GM18526 (cell line): ENCODE measurements around the gene DEFB125.

Experiments
- POLR2A ChIP-seq: IDR thresholded peaks from 3 replicates; pipeline ENCODE4 v1.6.1; 2011; ENCODE audit not compliant: insufficient read length; ENCODE audit errors: extremely low read depth

The DEFB125 gene

DNA sequence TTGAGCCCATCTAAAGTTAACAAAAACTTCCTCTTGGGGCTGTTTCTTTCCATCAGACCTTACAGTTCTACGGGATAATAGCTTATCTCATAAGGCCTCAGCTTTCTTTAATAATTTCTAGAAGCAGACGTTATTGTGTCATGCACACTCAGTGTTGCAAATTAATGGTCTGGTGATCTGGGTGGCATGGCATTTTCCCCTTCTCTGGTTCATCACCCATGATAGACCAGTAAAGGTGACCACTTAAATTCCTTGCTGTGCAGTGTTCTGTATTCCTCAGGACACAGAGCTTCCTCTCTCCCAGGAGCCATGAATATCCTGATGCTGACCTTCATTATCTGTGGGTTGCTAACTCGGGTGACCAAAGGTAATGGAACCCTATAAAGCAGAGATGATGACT, at the start of gene DEFB125:
DEFB125 (plus strand) TSS at position 272 of the 400 bp plus-strand sequence; CDS start at position 310, 38 bp downstream.
- TF ChIP-seq POLR2A, result no peak

GRCh38 chr20:60035-60918, 27.2 kb upstream of the DEFB125 start:
- no peak for TF ChIP-seq POLR2A

DNA sequence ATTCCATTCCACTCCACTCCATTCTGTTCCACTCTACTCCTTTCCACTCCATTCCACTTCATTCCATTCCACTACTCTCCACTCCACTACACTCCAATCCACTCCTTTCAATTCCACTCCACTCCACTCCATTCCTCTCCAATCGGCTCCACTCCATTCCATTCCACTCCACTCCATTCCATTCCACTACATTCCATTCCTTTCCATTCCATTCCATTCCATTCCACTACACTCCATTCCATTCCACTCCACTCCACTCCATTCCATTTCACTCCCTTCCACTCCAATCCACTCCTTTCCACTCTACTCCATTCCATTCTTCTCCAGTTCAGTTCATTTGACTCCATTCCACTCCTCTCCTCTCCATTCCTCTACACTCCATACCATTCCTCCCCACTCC, 26.2 kb upstream of the DEFB125 start:
- no peak for TF ChIP-seq POLR2A

GRCh38 chr20:61757-62156, 25.7 kb upstream of the DEFB125 start:
- no peak for TF ChIP-seq POLR2A

DNA sequence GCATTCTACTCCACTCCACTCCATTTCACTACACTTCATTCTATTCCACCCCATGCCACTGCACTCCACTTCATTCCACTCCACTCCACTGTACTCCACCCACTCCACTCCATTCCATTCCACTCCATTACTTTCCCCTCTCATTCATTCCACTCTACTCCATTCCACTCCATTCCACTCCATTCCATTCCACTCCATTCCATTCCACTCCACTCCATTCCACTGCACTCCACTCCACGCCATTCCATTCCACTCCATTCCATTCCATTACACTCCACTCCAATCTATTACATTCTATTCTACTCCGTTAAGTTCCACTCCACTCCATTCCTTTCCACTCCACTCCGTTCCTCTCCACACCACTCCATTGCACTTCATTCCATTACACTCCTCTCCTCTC, 25.0 kb upstream of the DEFB125 start:
- no peak for TF ChIP-seq POLR2A

DNA sequence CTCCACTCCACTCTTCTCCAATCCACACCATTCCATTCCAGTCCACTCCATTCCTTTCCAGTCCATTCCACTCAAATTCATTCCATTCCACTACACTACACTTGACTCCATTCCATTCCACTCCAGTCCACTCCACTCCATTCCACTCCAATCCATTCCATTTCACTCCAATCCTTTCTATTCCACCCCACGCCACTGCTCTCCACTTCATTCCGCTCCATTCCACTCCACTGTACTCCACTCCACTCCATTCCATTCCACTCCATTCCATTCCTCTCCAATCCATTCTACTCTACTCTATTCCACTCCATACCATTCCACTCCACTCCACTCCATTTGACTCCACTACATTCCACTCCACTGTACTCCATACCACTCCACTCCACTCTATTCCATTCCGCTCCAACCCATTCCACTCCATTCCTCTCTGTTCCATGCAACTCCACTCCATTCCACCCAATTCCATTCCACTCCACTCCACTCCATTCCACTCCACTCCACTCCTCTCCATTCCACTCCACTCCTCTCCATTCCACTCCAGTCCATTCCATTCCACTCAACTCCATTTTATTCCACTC, 23.4 kb upstream of the DEFB125 start:
- no peak for TF ChIP-seq POLR2A

- TF ChIP-seq POLR2A, result no peak
Observed at GRCh38 chr20:64766-65322, 22.6 kb upstream of the DEFB125 start.

DNA sequence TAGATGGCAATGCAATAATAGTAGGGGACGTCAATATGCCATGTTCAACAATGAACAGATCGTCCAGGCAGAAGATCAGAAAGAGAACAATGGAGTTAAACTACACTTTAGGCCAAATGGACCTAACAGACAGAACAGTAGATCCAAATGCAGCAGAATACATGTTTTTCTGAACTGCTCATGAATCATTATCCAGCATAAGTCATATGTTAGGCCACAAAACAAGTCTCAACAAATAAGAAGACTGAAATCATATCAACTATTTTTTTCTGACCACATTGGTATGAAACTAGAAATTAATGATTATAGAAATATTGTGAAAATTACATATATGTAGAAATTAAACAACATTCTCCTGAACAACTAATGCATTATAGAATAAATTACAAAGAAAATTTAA, 10.2 kb upstream of the DEFB125 start:
- no peak for TF ChIP-seq POLR2A

DNA sequence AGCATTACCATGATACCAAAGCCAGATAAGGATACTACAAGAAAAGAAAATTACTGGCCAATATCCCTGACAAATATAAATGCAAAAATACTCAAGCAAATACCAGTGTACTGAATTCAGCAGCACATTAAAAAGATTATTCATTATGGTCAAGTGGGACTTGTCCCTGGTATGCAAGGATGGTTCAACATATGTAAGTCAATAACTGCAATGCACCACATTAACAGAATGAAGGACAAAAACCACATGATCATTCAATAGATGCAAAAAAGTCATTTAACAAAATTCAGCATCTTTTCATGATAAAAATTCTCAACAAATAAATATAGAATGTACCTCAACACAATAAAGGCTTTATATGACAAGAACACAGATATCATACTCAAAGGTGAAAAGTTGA, 9.1 kb upstream of the DEFB125 start:
- TF ChIP-seq POLR2A, result no peak

DNA sequence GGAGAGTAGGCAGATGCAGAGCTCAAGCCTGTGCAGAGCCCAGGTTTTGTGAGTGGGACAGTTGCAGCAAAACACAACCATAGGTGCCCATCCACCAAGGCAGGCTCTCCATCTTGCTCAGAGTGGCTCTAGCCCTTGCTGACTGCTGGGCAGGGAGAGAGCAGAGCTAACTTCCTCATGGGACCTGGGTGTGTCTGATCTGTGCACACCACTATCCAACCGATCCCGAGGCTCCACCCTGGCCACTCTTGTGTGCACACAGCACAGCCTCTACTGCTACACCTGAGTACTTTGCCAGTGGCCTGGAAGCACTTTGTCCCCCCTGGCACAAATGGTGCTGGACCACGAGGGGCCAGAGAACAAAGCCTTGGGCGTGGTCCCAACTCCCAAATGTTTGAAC, 7.9 kb upstream of the DEFB125 start:
- TF ChIP-seq POLR2A, result no peak

- TF ChIP-seq POLR2A, result no peak
Observed at GRCh38 chr20:90651-91050, 3.2 kb downstream of the DEFB125 start.

DNA sequence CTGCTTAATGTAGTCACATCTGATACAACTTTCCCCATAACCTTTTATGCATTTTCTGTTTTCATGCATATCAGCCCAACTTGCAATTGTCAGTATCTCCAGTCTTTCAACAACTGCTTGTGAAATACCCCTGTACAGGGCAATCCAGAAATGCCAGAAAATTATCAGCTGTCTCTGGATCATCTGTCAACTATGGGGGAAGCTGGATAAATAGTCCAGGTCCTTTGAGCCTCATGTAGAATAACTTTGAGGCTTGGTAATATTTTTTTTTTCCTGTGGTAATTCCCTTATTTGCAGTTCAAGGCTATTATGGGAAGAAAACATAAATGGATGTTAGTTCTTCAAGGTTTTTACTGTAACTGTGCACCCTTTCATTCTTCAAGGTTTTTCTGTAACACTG, 6.2 kb downstream of the DEFB125 start:
- no peak for TF ChIP-seq POLR2A

GRCh38 chr20:95215-95614, 7.7 kb downstream of the DEFB125 start:
- TF ChIP-seq POLR2A, result no peak

GRCh38 chr20:101975-102374, 14.5 kb downstream of the DEFB125 start:
- TF ChIP-seq POLR2A, result no peak

DNA sequence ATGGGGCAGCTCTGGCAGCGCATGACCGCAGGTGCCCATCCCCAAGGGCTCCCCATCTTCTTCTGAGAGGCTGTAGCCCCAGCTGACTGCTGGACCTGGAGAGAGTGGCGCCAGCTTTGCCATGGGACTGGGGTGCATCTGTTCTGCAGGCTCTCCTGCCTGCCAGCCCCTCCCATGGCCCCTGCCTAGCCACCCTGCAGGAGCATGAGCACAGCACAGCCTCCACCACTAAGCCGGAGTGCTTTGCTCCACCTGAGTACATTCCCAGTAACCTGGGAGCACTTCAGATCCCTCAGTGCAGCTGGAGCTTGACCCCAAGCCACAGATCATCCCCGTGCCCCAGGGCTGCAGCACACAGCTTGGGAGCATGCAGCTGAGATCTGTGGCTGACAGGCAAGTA, 16.0 kb downstream of the DEFB125 start:
- TF ChIP-seq POLR2A, result no peak

- TF ChIP-seq POLR2A, result no peak
Observed at GRCh38 chr20:112396-112795, 24.9 kb downstream of the DEFB125 start.
